GM21717 (cell line): Measurements from ENCODE around the gene HSD11B1L.
"Not testable (repeated sequence)": the region's sequence is repeated elsewhere in the genome, so short reads cannot be mapped to it uniquely, and the experiment has no call there.

ENCODE experiments used
- ATAC-seq: cut with Tn5 transposase; IDR thresholded peaks from one replicate; pipeline ENCODE4 v1.9.1; 2021; ENCODE audit warnings: mild to moderate bottlenecking, moderate library complexity; ENCODE audit not compliant: unreplicated experiment

The HSD11B1L gene

DNA sequence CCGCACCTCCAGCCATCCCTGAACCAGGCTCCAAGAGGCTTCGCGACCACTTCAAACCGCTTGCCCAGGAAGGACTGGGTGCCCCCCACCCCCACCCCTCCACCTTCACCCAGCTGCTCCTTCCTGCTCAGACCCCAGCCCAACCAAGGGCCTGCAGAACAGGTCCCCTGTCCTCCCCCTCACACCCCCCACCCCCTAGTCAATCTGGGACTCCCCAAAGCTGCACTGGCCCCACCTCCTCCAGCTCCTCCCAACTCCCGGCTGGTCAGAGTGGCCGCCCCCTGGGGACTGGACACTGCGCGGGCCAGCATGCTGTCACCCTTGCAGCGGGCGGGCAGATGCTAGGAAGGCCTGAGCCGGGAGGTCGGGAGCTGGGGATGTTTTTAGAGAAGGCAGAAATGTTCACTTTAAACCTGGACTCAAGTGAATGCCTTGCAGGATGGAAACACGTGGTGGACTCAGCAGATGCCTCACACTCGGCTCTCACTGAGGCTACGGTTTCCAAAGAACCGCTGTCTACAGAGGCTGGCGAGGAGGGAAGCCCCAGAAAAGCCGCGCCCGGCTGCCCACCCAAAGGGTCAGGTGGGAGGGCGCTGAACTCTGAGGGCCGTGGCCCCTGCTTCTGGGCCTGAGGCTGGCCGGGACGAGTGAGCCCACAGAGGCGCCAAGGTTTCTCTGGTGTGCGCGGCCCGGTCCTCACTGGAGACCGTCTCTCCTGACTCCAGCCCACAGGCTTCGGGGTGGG, 17.2 kb downstream of the HSD11B1L start:
- ATAC-seq, result no peak

DNA sequence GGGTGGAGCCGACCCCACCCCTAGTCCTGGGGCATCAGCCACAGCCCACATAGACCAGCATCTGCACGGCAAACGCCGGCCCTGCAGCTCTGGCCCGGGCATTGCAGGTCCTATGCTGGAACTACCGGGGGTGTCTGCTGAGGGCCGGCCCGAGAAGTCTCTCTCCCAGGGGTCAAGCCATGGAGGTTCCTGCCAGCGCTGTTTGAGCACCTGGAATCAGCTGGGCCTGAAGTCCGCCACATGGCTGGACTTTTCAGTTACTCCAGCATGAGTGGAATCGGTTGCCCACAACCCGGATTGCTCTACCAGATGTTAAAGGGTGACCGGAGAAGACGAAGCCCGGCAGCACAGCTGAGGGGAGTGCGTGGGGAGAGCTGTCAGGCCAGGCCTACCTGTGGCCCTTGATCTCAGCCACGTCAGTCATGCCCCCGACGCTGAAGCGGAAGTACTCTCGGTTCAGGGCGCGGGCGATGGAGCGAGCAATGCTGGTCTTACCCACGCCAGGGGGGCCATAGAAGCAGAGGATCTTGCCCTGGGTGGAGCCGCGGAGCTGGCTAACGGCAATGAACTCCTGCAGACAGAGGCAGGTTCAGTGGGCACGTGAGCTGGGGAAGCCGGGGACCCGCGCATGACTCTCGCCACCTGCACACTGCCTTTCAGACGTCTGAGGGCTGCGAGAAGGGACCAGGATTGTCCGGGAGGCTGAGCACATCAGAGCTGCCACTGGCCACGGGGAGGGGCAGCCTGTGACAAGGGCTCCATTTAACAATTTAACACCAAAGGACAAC, 18.0 kb downstream of the HSD11B1L start:
- no peak for ATAC-seq

DNA sequence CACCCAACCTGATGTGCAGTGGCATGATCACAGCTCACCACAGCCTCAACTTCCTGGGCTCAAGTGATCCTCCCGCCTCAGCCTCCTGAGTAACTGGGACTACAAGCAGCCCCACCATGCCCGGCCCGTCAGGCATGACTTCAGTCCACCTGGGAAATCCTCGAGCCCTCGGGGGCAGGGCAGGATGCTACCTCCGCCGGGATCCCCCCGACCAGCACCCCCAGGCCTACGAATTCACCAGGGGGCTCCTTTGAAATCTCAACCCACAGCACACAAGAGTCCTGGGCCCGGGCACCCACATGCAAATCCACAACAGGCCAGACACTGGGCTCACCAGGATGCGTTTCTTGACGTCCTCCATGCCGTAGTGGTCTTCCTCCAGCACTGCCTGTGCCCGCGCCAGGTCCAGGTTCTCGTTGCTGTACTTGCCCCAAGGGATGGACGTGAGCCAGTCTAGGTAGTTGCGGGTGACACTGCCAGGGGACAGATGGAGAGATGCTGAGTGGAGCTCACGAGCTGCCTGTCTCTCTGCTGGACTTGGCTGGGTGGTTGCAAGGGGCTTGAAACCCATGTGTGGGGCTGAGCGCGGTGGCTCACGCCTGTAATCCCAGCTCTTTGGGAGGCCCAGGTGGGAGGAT, 19.7 kb downstream of the HSD11B1L start:
- ATAC-seq, result no peak

DNA sequence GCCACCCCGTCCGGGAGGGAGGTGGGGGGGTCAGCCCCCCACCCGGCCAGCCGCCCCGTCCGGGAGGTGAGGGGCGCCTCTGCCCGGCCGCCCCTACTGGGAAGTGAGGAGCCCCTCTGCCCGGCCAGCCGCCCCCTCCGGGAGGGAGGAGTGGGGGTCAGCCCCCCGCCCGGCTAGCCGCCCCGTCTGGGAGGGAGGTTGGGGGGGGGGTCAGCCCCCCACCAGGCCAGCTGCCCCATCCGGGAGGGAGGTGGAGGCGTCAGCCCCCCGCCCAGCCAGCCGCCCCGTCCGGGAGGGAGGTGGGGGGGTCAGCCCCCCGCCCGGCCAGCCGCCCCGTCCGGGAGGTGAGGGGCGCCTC, 21.2 kb downstream of the HSD11B1L start:
- ATAC-seq, result not testable (repeated sequence)

DNA sequence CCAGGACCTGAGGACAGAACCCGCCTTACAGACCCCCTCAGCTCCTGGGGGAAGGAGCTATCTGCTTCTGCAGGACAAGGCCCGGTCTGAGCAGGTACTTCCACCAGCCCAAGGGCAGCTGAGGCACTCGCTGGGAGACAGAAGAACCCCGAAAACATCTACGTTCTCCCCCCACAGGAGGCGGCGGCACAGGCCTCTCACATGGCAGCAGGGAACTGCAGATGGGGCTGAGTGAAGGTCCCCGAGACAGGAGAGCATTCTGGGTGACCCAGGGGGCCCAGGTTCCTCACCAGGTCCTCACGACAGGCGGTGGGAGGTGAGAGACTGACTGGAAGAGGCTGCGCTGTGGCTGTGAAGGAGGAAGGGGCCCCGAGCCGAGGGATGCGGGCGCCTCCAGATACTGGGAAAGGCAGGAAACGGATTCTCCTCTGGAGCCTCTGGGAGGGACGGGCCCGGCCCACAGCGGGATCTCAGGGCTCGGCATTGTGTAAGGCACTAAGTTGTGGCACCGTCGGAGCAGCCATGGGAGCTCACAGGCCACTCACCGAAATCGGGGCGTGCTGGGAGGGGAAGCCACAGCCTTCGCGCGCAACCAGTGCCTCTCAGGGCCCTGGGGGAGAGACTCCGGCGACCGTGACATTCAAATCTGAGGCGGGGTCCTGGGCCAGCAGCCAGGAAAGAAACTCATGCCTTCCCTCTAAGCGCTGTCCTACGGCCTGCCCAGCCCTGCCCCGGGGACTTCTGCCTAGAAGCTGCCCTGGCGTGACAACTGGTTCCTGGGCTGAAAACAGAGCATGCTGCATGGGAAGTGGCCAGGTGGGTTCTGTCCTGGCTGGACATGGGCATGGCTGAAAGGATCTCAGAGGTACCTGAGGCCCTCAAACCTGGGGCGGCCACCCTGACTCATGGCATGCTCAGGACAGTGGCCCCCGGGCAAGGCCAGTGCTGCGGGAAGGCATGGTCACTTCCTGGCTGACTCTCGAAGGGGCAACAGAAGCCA, 23.3 kb downstream of the HSD11B1L start:
- ATAC-seq, result no peak

DNA sequence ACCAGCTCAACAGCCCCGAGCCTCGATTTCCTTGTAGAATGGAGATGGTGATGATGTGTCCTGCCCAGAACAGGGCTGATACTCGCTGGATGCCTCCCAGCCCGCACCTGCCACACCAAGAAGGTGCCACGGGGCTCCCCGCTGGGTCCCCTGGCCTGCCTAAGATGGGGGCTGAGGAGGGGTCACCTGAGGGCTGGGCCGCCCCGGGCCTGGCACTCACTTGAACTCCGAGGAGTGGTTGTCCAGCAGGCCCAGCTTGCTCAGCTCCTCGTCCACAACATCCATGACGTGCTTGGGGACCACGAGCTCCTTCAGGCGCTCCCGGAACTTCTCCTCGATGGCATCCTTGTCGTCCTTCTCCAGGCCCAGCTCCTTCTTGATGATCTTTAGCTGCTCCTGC, 24.7 kb downstream of the HSD11B1L start:
- no peak for ATAC-seq

DNA sequence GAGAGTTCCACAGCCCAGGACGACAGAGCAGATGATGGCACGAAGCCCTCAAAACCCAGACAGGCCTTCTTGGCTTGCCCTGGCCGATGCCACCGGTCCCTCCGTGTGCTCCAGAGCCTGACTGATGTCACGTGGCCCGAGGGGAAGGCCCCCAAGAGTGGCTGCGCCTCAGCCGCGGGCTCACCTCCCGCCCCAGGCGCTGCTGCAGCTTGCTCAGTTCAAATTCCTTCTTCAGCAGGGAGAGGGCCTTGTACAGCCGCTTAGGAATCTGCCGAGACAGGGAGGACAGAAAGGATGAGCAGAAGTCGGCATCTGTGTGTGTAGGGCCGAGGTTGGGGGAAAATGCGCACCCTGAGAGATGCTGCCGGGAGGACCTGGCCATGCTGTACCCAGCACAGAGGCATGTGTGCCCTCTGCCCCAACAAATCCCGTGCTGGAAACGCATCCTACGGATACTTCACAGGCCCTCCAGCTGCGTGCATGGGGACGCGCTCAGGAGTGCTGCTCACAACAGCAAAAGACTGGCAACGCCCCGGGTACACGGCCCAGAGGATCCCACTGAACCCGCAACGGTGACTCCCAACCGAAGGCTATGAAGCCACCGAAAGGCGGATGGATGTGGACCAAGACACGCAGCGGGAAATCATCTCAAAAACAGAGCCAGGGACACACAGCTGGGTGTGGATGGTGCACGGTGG, 26.2 kb downstream of the HSD11B1L start:
- ATAC-seq, result no peak

DNA sequence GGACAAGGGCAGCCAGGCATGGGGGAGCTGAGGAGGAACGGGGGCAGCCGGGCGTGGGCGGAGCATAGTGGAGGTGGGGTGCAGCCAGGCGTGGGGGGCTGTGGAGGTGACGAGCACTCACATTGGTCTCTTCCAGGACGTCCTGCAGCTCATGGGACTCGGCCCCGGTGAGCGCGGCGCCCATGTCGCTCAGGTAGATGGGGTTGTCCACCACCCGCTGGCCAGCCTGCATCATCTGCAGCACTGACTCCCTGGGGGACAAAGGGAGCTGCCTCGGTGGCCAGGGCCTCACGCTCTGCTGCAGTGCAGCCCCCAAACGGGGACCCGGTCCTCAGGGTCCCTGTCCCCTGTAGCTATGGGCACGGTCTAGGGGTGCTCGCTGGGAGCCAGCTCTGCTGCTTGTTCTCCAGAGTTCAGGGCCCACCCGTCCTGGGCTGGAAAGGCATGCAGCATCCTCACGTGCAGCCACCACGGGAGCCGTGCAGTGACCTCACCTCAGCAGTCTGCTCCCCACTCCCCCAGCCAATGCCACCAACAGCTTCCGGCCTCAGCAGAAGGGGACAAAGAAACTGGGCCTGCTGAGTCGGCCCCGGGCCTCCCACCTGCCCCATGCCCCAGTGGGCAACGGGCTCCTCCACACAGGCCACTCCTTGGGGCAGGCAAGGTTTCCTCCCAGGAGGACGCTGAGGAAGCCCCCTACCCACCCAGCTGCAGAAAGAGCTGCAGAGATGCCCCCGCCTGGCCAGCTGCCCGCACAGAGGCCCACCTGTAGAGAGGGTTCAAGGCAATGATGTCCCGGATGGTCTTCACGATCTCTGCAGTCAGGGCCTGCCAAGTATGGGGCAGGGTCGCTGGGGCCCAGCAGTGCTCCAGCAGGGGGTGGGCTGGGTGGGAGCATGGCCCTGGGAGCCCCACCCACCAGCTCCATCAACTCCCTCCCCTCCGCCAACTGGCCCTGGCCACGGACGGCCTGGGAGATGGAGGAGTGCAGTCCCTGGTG, 27.0 kb downstream of the HSD11B1L start:
- ATAC-seq, result no peak

DNA sequence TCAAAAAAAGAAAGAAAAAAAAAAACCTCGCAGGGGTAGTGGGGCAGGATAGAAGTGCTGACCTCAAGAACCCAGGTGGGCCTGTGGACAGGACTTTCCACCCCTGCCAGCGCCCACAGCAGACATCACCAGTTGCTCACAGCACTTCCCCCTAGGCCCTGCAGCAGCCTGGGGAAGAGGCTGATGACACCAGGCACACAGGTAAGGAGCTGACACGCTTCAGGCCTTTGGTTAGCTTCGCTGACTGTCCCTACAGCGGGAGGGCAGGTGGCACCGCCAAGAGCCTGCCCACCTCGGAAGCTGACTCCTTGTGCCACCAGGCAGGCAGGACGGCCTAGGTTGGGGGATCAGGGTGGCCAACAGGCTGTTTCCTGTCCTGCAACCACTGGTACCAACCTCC, 30.2 kb downstream of the HSD11B1L start:
- no peak for ATAC-seq

DNA sequence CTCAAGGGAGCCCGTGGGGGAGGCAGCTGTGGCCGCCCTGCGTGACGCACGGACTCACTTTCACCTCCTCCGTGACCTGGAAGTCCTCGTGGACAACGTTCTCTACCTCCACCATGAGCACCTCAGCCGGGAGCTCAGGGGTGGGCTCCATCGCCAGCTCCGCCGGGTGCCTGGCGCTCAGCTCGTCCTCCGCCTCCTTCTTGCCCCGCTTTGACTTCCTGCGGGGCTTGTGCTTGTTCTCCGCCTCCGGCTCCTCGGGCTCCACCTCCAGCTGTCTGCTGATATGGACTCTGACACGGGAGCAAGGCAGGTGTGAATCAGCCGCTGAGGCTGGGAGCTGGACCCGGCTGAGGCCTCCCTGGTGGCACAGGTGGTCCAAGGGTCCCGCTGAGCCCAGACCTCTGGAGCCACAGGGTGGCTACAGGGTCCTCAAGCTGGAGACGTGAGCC, 30.9 kb downstream of the HSD11B1L start:
- no peak for ATAC-seq

DNA sequence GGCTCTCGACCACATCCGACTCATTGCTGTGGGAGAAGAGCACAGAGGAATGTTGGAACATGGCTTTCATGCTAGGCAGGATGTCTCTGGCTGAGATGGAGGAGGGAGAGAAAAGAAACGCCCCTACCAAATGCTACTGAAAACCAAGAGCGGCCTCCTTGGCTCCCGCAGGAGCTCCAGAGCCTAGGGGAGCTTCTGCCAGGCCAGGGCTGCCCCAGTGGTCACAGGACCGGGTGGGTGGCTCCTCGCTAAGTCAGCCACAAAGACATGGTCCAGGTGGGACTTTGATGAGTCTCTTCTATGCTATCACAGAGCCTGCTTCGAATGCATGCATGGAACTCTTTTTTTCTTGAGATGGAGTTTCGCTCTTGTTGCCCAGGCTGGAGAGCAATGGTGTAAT, 32.4 kb downstream of the HSD11B1L start:
- ATAC-seq, result no peak

DNA sequence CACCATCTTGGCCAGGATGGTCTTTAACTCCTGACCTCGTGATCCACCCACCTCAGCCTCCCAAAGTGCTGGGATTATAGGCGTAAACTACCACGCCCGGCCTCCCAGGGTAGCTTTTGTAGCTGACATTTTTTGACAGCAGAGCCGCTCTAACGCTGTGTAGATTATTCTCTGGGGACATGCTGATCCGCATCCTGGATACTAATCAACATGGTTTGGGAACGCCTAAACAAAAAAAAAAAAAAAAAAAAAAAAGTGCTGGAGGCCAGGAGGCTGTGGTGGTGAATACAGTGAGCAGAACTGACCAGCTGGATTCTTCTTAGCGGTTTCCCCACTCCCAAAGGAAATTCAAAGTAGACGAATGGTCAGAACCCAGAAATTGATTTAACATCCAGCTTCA, 34.0 kb downstream of the HSD11B1L start:
- no peak for ATAC-seq

DNA sequence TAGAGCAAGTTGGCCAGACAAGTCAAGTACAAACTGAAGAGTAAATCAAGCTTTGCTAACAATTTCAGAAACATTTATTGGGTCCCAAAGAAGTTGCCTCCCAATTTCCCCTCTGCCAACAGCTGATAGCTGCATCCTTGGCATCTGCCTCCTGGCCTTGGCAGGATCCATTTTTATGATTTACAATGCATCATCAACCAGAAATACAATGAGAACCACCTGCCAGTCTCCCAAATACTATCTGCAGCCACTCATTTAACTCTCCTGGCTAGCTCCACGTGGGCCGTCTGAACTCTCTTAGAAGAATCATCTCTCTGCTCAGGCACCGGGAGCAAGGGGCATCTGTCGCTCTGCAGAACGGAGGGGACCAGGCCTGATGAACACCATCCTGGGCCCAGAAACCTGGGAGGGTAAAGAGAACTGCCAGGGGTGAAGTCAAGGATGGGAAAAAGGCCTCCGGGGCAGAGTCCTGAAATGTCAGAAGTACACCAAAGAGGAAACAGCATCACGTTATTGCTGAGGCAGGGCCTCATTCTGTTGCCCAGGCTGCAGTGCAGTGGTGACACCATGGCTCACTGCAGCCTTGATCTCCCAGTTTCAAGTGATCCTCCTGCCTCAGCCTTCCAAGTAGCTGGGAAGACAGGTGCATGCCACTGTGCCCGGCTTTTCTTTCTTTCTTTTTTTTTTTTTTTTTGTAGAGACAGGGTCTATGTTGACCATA, 36.5 kb downstream of the HSD11B1L start:
- no peak for ATAC-seq

DNA sequence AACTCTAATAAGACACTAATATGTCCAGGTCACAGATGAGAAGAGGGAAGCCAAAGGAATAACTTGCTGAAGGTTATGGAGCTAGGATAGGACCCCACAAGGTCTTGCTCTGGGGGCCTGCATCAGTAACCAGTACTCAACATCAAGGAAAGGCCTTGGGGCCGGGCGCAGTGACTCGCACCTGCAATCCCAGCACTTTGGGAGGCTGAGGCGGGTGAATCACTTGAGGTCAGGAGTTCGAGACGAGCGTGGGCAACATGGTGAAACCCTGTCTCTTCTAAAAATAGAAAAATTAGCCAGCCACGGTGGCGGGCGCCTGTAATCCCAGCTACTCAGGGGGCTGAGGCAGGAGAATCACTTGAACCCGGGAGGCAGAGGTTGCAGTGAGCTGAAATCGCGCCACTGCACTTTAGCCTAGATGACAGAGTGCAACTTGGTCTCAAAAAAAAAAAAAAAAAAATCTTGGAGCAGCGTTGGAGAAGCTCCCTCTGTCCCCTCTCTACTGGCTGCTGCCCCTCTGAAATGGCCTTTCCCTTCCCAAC, 37.3 kb downstream of the HSD11B1L start:
- ATAC-seq, result no peak

DNA sequence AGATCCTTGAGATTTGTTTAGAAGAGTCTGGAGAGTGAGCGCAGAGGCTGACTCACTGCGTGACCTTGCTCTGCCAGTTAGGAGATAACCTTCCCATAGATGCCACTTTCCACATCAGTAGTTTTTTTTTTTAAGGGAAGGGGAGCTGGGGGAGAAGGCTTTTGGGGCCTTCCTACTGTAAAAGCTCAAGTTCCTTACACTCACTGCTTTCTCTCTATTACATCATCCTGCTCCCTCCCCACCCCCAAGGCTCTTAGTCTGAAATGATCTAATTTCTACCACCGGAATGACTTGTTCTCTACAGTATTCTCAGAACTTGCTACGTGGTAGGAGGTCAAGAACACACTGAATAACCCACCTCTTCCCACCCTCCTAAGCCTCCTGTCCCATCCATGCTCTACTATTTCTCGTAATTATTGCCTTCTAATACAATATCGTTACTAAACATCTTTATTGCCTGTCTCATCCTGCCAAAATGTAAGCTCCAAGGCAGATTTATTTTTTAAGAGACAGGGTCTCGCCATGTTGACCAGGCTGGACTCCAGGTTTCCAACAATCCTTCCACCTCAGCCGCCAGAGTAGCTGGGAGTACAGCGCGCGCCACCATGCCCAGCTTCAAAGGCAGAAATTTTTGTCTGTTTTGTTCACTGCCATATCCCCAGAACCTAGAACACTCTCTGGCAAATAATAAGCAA, 37.9 kb downstream of the HSD11B1L start:
- no peak for ATAC-seq

DNA sequence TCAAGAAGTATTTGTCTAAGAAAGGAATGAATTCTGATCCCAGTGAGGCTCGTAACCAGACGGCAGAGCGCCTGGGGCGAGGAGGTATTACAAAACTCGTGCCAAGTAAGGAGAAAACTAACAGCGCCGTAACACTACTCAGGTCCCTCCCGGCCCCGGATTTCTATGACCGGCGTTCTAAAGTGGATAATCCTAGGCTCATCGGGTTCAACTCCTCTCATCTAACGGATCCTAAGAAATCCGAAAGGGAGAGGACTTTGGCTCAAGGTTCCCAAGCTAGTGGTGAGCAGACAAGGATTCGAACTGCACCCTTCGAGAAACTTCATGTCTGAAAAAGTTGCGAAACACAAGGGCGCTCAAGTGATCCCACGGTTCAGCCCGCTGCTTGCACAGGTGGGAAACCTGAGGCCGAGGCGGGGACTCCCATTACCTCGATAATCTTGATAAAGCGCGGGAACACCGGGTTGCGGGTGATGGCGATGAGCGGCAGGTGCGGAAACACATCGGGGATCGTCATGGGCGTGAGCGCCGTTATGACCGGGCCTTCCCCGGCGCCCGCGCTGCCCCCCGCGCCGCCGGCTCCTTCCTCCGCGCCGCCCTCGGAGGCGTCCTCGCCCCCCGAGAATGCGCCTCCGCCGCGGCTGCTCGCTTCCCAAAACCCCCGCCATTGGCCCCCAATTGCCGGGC, 38.6 kb downstream of the HSD11B1L start:
- no peak for ATAC-seq
